Fibroblast of the aortic adventitia (primary cell): ENCODE measurements around the gene TMIGD2. TPM values are rescaled to one million over a fixed set of nuclear protein-coding genes. Genes with fewer than 3 reads are reported as not detected.

Source experiments
- DNase-seq: peaks from one replicate; pipeline ENCODE4 v3.0.0-alpha.2; 2010; ENCODE audit warnings: low read depth
- H3K4me3 ChIP-seq: 2 replicates; pipeline ENCODE4 v1.5.1; 2011; ENCODE audit warnings: low read depth, mild to moderate bottlenecking, control low read depth, low read length, moderate library complexity
- total RNA-seq: library from RNA; depleted of rRNA; stranded (reverse); fragments of >200 nt; gene quantifications from 2 replicates; pipeline ENCODE4 v1.2.3, GENCODE V29; 2012; ENCODE audit warnings: low replicate concordance
- TF ChIP-seq, protein P1 (sequence below): IDR thresholded peaks from 2 replicates; pipeline ENCODE4 v1.5.1; 2011; ENCODE audit warnings: mild to moderate bottlenecking, low read length, control low read depth, inconsistent platforms; ENCODE audit not compliant: insufficient read depth

Gene TMIGD2
- total RNA-seq, 1 donor: not detected

- no peak overlapping the region for H3K4me3 ChIP-seq
- DNase-seq: no peak
- TF ChIP-seq, protein P1, sequence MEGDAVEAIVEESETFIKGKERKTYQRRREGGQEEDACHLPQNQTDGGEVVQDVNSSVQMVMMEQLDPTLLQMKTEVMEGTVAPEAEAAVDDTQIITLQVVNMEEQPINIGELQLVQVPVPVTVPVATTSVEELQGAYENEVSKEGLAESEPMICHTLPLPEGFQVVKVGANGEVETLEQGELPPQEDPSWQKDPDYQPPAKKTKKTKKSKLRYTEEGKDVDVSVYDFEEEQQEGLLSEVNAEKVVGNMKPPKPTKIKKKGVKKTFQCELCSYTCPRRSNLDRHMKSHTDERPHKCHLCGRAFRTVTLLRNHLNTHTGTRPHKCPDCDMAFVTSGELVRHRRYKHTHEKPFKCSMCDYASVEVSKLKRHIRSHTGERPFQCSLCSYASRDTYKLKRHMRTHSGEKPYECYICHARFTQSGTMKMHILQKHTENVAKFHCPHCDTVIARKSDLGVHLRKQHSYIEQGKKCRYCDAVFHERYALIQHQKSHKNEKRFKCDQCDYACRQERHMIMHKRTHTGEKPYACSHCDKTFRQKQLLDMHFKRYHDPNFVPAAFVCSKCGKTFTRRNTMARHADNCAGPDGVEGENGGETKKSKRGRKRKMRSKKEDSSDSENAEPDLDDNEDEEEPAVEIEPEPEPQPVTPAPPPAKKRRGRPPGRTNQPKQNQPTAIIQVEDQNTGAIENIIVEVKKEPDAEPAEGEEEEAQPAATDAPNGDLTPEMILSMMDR: no peak
Measured at GRCh38 chr19:4266253-4267000, 35.8 kb downstream of the TMIGD2 start.

- TF ChIP-seq, protein P1: no peak
- DNase-seq: no peak
- no peak overlapping the region for H3K4me3 ChIP-seq
Measured at GRCh38 chr19:4264812-4265211, 37.4 kb downstream of the TMIGD2 start.

- no peak for DNase-seq
- TF ChIP-seq, protein P1: no peak
- no peak overlapping the region for H3K4me3 ChIP-seq
Measured at GRCh38 chr19:4260613-4261191, 41.5 kb downstream of the TMIGD2 start.

DNA sequence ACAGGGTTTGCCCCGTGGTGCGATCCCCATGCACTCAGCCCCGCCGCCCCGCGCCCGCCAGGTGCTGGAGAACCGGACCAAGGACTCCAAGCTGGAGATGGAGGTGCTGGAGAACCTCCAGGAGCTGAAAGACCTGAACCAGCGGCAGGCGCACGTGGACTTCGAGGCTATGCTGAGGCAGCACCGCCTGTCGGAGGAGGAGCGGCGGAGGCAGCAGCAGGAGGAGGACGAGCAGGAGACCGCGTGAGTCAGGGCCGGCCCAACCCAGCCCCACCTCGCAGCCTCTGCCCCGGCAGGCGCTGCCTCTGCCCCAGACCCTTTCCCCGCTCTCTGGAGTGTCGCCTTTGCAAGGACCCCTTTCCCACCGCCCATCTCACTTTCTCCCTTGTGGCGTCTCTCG, 44.0 kb downstream of the TMIGD2 start:
- no peak overlapping the region for H3K4me3 ChIP-seq
- TF ChIP-seq, protein P1: no peak
- no peak for DNase-seq

GRCh38 chr19:4257025-4257424, 45.2 kb downstream of the TMIGD2 start:
- DNase-seq: no peak
- no peak overlapping the region for H3K4me3 ChIP-seq
- TF ChIP-seq, protein P1: no peak

DNA sequence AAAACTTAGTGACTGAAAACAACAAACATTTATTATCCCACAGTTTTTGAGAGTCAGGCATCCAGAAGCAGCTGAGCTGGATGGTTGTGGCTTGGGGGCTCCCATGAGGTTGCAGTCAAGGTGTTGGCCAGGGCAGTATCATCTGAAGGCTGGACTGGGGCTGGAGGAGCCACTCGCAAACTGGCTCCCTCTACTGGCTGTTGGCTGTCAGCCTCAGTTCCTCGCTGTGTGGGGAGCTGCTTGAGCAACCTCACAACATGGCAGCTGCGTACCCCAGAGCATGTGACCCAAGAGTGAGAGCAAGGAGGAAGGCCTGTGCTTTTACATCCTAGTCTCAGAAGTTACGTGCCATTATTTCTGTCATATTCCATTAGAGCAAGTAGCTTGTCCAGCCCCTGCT, 45.6 kb downstream of the TMIGD2 start:
- no peak overlapping the region for H3K4me3 ChIP-seq
- no peak for DNase-seq
- TF ChIP-seq, protein P1: no peak
